HepG2 (cell line): ENCODE data around the gene ADCY7. TPM values are rescaled to one million over a fixed set of nuclear protein-coding genes. Genes with fewer than 3 reads are reported as not detected.

Experiments
- ATAC-seq: fragments of 200-7000 bp; cut with Tn5 transposase; 3 replicates; pipeline ENCODE4 v1.9.1; 2020; ENCODE audit warnings: mild to moderate bottlenecking, moderate library complexity
- BruUV-seq: library from RNA; stranded (reverse); fragments of 400-500 nt; replicated peaks from 2 replicates; lab custom pipeline; 2021; lab: Mats Ljungman, UMichigan
- CTCF ChIA-PET: fragments of 300-600 bp; formaldehyde crosslinking; extraction: SDS; loops from one replicate; lab custom pipeline; 2021; ENCODE audit warnings: low total read pairs, inconsistent platforms, low intra/inter-chr PET ratio; lab: Yijun Ruan, JAX
- POLR2A ChIA-PET: fragments of 350-600 bp; sonication (Branson Sonifier 250); formaldehyde crosslinking; loops from one replicate; lab custom pipeline; 2020; ENCODE audit warnings: antibody characterized with exemption, inconsistent platforms; lab: Yijun Ruan, JAX
- DNase-seq: peaks from one replicate; pipeline ENCODE4 v3.0.0-alpha.2; 2015; ENCODE audit warnings: low spot score
- FAIRE-seq: peaks from 3 replicates; lab custom pipeline; 2011; peaks lifted over from hg19 to GRCh38; lab: Jason Lieb, UNC
- H2AFZ ChIP-seq: one replicate; pipeline ENCODE4 v1.6.1; 2011; ENCODE audit warnings: low read length, inconsistent platforms
- H3K27ac ChIP-seq: fragments of 300-600 bp; 3 replicates; pipeline ENCODE4 v1.8.0; 2011; ENCODE audit warnings: mixed run types, mild to moderate bottlenecking, mixed read lengths, low read length, inconsistent platforms; ENCODE audit not compliant: insufficient read depth; ENCODE audit errors: extremely low read length
- H3K27me3 ChIP-seq, 2 experiments: fragments of 200-600 bp in 1 of 2; 2 replicates in 1 of 2; 3 replicates in 1 of 2; pipeline versions ENCODE4 v1.6.0 to v1.8.0; 2011; ENCODE audit warnings: low read length in 2 of 2, mild to moderate bottlenecking in 2 of 2, moderate library complexity in 2 of 2, inconsistent platforms in 1 of 2; ENCODE audit not compliant: insufficient read depth in 2 of 2, control insufficient read depth in 1 of 2
- H3K36me3 ChIP-seq, 2 experiments: fragments of 200-600 bp in 1 of 2; replicated peaks in 1 of 2; 2 replicates in 1 of 2; 3 replicates in 1 of 2; pipeline versions ENCODE4 v1.5.1 to v1.8.0; 2011; ENCODE audit warnings: low read length in 2 of 2, inconsistent platforms in 1 of 2; ENCODE audit not compliant: insufficient read depth in 2 of 2, control insufficient read depth in 1 of 2
- H3K4me1 ChIP-seq: 2 replicates; pipeline ENCODE4 v1.5.1; 2012; ENCODE audit warnings: low read length, inconsistent platforms; ENCODE audit not compliant: insufficient read depth
- H3K4me2 ChIP-seq: 2 replicates; pipeline ENCODE4 v1.6.0; 2011; ENCODE audit warnings: low read depth, low read length, inconsistent platforms
- H3K4me3 ChIP-seq, 3 experiments: fragments of 200-600 bp in 1 of 3; sonication (generic), shearing (Covaris generic) in 1 of 3; replicated peaks in 1 of 3; 2 replicates each; pipeline ENCODE4 v1.5.1; 2011 to 2016; ENCODE audit warnings: low read length in 3 of 3, inconsistent platforms in 2 of 3, low read depth in 2 of 3, mild to moderate bottlenecking in 2 of 3, control low read depth in 1 of 3, mixed read lengths in 1 of 3; ENCODE audit not compliant: insufficient read depth in 1 of 3
- H3K79me2 ChIP-seq: one replicate; pipeline ENCODE4 v1.6.1; 2011; ENCODE audit warnings: low read length, inconsistent platforms; ENCODE audit not compliant: insufficient read depth
- H3K9ac ChIP-seq: 2 replicates; pipeline ENCODE4 v1.6.0; 2011; ENCODE audit warnings: mild to moderate bottlenecking, low read depth, low read length, inconsistent platforms; ENCODE audit not compliant: insufficient read depth
- H3K9me3 ChIP-seq: 2 replicates; pipeline ENCODE4 v1.5.1; 2012; ENCODE audit warnings: mild to moderate bottlenecking, low read length
- H4K20me1 ChIP-seq: 2 replicates; pipeline ENCODE4 v1.6.0; 2011; ENCODE audit warnings: inconsistent platforms, mild to moderate bottlenecking, low read length, moderate library complexity; ENCODE audit not compliant: insufficient read depth
- CAMTA2 ChIP-seq: sonication (generic); formaldehyde crosslinking; IDR thresholded peaks from 2 replicates; pipeline ENCODE4 v1.4.0; 2020; ENCODE audit warnings: mild to moderate bottlenecking, missing genetic modification reagents, borderline replicate concordance
- CEBPG ChIP-seq: IDR thresholded peaks from 2 replicates; pipeline ENCODE4 v1.6.1; 2016
- GATAD1 ChIP-seq: IDR thresholded peaks from 2 replicates; pipeline ENCODE4 v1.6.1; 2016; ENCODE audit warnings: missing genetic modification reagents, missing compliant biosample characterization
- NFE2L2 ChIP-seq: fragments of 150-350 bp; IDR thresholded peaks from 2 replicates; pipeline ENCODE4 v1.6.1; 2014; ENCODE audit warnings: low read length
- SKIL ChIP-seq: sonication (generic); formaldehyde crosslinking; IDR thresholded peaks from 2 replicates; pipeline ENCODE4 v1.8.0; 2022; ENCODE audit warnings: missing genetic modification reagents, mild to moderate bottlenecking, moderate library complexity, borderline replicate concordance
- STAT6 ChIP-seq: sonication (generic); formaldehyde crosslinking; IDR thresholded peaks from 2 replicates; pipeline ENCODE4 v1.4.0; 2020; ENCODE audit warnings: missing genetic modification reagents, mild to moderate bottlenecking, borderline replicate concordance
- ZBTB4 ChIP-seq: sonication (generic); formaldehyde crosslinking; IDR thresholded peaks from 2 replicates; pipeline ENCODE4 v1.4.0; 2020; ENCODE audit warnings: missing genetic modification reagents, mild to moderate bottlenecking, borderline replicate concordance
- ZKSCAN1 ChIP-seq: fragments of 150-350 bp; IDR thresholded peaks from 2 replicates; pipeline ENCODE4 v1.6.1; 2014; ENCODE audit warnings: low read length
- ZNF33B ChIP-seq: sonication (generic); formaldehyde crosslinking; IDR thresholded peaks from 2 replicates; pipeline ENCODE4 v1.5.1; 2020; ENCODE audit warnings: mild to moderate bottlenecking, missing genetic modification reagents
- ZNF768 ChIP-seq: sonication (generic); formaldehyde crosslinking; IDR thresholded peaks from 2 replicates; pipeline ENCODE4 v1.4.0; 2020; ENCODE audit warnings: missing genetic modification reagents
- ZSCAN22 ChIP-seq: sonication (generic); formaldehyde crosslinking; IDR thresholded peaks from 2 replicates; pipeline ENCODE4 v1.4.0; 2020; ENCODE audit warnings: mild to moderate bottlenecking, missing genetic modification reagents
- WGBS: methylation state at CpG from one replicate; pipeline ENCODE4 v1.1.6; 2017; ENCODE audit warnings: low lambda C conversion rate; 5-methylcytosine and 5-hydroxymethylcytosine counted together
- in situ Hi-C: cut with HindIII; loops from 2 replicates; pipeline ENCODE4 v1.10.0; 2017; ENCODE audit warnings: low pct_unique_long_range_greater_than_20kb; ENCODE audit not compliant: extremely low pct_ligation_motif_present
- intact Hi-C: fragments of 100-400 bp; cut with micrococcal nuclease; formaldehyde crosslinking; loops from one replicate; pipeline ENCODE4 v1.10.0; 2022; ENCODE audit not compliant: unreplicated experiment
- polyA plus RNA-seq, 8 experiments: library from polyadenylated mRNA; depleted of rRNA in 3 of 8; stranded (reverse) in 7 of 8; unstranded in 1 of 8; fragments of >200 nt; fragmentation: Illumina TruSeq in 4 of 8; extraction: Trizol in 4 of 8; gene quantifications; 2 replicates each; pipeline versions ENCODE4 v1.2.1 to v1.2.3, GENCODE V29; 2011 to 2016; ENCODE audit warnings: low read depth in 4 of 8, missing spikeins in 1 of 8, mixed read lengths in 1 of 8; ENCODE audit not compliant: insufficient read depth in 1 of 8
- total RNA-seq, 5 experiments: library from RNA; depleted of rRNA; stranded (reverse); fragments of >200 nt; fragmentation: Illumina TruSeq; extraction: Trizol; gene quantifications; 2 replicates each; pipeline ENCODE4 v1.2.3, GENCODE V29; 2016; ENCODE audit warnings: low read depth in 1 of 5
- TF ChIP-seq, protein P1 (sequence below): sonication (generic); formaldehyde crosslinking; IDR thresholded peaks from 2 replicates; pipeline ENCODE4 v1.8.1; 2023; ENCODE audit warnings: mild to moderate bottlenecking, moderate library complexity, missing genetic modification reagents

ADCY7 gene
- total and polyA plus RNA-seq, 2 of the 13 experiments (the other 11 are each of a cell fraction or from before 2014, with no cell fraction given), result 2.2 to 4.3 TPM

DNA sequence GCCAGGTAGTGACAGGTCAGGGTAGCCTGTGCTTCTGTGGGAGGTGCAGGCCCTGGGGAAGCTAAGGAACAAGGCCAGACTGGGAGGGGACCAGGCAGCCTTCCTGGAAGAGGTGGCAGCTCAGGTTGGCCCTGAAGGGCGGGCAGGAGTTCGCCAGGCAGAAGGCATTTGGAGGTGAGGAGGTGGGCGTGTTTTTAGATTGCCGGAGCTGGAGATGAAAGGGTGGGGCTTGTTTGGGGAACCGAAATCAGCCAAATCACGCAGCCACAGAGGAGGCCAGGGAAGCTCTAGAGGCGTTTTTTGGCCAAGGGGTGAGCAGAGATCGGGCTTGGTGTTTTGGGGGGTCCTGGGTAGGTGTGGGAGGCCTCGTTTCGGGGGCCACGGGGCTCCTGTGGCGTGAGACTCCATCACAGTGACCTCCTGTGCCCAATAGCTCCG is 7.6 kb downstream of the ADCY7 start (continued):
- TF ChIP-seq STAT6 (CRISPR knock-in tag) (no peak), ZNF33B (CRISPR knock-in tag) (no peak), ZBTB4 (CRISPR knock-in tag) (no peak), CAMTA2 (CRISPR knock-in tag) (no peak)

DNA sequence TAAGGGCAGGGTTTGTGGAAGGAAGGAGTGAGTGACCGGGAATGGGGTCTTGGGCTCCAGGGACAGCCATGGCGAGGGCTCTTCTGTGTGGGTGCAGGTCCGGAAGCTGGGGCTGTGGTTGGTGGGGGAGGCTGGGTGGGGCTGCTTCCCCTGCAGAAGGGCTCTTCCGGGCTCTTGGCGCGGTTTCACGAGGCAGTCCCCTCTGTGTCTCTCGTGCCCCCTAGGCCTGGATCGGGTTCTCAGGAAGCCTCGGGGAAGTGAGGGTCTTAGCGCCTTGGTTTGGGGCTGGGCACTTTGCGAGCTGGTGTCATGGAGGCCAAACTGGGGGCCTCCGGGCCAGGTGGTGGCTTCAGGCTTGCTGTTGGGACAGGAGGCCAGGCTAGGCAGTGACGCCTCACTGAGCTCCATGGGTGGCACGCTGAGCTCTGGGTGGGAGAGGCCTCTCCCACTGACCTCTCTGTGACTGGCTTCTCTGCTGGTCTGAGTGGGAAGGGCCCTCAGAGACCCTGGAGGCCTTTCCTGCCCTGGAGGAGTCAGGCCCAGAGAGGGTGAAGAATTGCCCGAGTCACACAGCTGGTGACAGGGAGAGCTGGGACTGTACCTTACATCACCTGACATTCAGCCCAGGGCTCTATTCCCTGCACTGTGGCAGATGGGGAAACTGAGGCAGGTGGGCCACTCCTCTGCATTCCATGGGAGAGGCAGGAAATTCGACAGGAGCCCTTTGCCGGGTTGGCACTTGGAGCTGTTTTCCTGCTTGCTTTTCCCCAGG is 8.2 kb downstream of the ADCY7 start:
- DNase-seq (no peak), ATAC-seq (no peak), FAIRE-seq (no peak)
- Histone ChIP-seq H3K27me3 (peaks cover 2 to 26% of the 10 kb centered on the region in 2 experiments; a peak in 3 of 5 replicates), H3K79me2 (no peaks in the 10 kb centered on the region), H2AFZ (no peak overlapping the region), H3K27ac (no peak overlapping the region), H3K36me3 (no peaks in the 10 kb centered on the region), H3K4me1 (peaks cover 21% of the 10 kb centered on the region), H4K20me1 (no peaks in the 10 kb centered on the region), H3K4me2 (no peak overlapping the region), H3K4me3 (no peak overlapping the region), H3K9ac (no peak overlapping the region), H3K9me3 (no peaks in the 10 kb centered on the region)
- WGBS, result 41% methylated on average over 6 of the region's 18 CpGs
- BruUV-seq, result no TSS peak
- in situ Hi-C loops, result loop anchor here (5.0 kb wide), 1 partner anchor 48 kb away; no protein-coding TSS in a partner anchor
- ChIA-PET POLR2A (interaction anchor here (1.2 kb wide), 2 partner anchors 8 to 39 kb away, joined by 3 to 4 read pairs; no protein-coding TSS in a partner anchor), CTCF (no interaction called here)
- intact Hi-C loops, result no loop called here
- TF ChIP-seq, protein P1, sequence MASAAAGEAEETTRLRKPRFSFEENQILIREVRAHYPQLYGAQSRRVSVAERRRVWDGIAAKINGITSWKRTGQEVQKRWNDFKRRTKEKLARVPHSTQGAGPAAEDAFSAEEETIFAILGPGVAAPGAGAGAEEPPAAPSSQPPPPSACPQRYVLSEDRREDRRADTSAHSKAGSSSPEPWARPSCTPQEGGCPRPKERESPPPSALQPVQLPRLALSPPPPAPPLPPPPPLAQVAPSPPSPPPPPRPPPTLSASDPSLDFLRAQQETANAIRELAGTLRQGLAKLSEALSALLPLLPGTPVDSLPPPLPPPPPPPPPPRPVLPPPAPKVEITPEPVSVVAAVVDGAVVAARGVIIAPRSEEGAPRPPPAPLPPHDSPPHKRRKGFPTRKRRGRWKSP, result no peak
- peak; percentile 96 for TF ChIP-seq ZNF768 (CRISPR knock-in tag)
- TF ChIP-seq ZKSCAN1, result no peak
- TF ChIP-seq ZSCAN22 (CRISPR knock-in tag), result no peak
- TF ChIP-seq GATAD1 (CRISPR knock-in tag), result no peak
- no peak for TF ChIP-seq CEBPG (CRISPR knock-in tag)
- no peak for TF ChIP-seq NFE2L2
- TF ChIP-seq SKIL (CRISPR knock-in tag), result no peak
